Left cardiac atrium (tissue), 4 donors: ENCODE data around the gene LRCOL1. TPM values are rescaled to one million over a fixed set of nuclear protein-coding genes. Genes with fewer than 3 reads are reported as not detected.

ENCODE experiments used
- ATAC-seq, 2 donors: fragments of 200-7000 bp; cut with Tn5 transposase; one replicate each; pipeline ENCODE4 v1.9.1; 2020; ENCODE audit warnings: mild to moderate bottlenecking in 2 of 2, moderate library complexity in 2 of 2
- DNase-seq: peaks from one replicate; pipeline ENCODE4 v3.0.0-alpha.2; 2020
- intact Hi-C, 2 donors: fragments of 100-400 bp; cut with DNase I; formaldehyde crosslinking; loops; one replicate each; pipeline versions ENCODE4 v1.14.1 to v1.15.1; 2022 to 2023
- total RNA-seq, 2 donors: library from RNA; stranded (reverse); fragmentation: NEBNext Ultra II Directional; extraction: Animal tissue kit (Norgen Biotek cat#: 25700); gene quantifications; one replicate each; pipeline ENCODE4 v1.2.1, GENCODE V29; 2021
- donor health status: DM: no; HTN: yes; CAD: no.
- donor health status: DM: no; HTN: yes; CAD: no; lungs with severe emphysema.
- donor health status: DM: yes; HTN: yes; CAD: no.
- donor health status: Dilated cardiomyopathy.

LRCOL1 gene
- total RNA-seq, 2 donors from 2014 or later, result not detected

GRCh38 chr12:132638541-132639408 is 28.4 kb upstream of the LRCOL1 start:
- DNase-seq (no peak), ATAC-seq (peak; percentile 27 to 83)
- intact Hi-C loops, result no loop called here

GRCh38 chr12:132637811-132638210 is 27.4 kb upstream of the LRCOL1 start:
- intact Hi-C loops, result no loop called here

GRCh38 chr12:132635076-132635955 is 24.9 kb upstream of the LRCOL1 start:
- no peak for DNase-seq
- intact Hi-C loops, result no loop called here
- no peak for ATAC-seq

More at GRCh38 chr12:132637811-132638210, 27.4 kb upstream of the LRCOL1 start:
- DNase-seq, result no peak
- ATAC-seq, result no peak

GRCh38 chr12:132634411-132634990 is 24.1 kb upstream of the LRCOL1 start:
- DNase-seq (no peak), ATAC-seq (no peak)
- intact Hi-C loops, result no loop called here

- no peak for ATAC-seq
- intact Hi-C loops, result no loop called here
- DNase-seq, result no peak
Measured at GRCh38 chr12:132633901-132634300, 23.5 kb upstream of the LRCOL1 start.

GRCh38 chr12:132633398-132633797 is 23.0 kb upstream of the LRCOL1 start:
- no peak for ATAC-seq
- intact Hi-C loops, result no loop called here
- DNase-seq, result no peak

GRCh38 chr12:132632521-132633228 is 22.3 kb upstream of the LRCOL1 start:
- DNase-seq (no peak), ATAC-seq (no peak)
- intact Hi-C loops, result no loop called here

GRCh38 chr12:132631666-132632065 is 21.3 kb upstream of the LRCOL1 start:
- ATAC-seq (no peak), DNase-seq (no peak)
- intact Hi-C loops, result no loop called here

- intact Hi-C loops, result no loop called here
- no peak for ATAC-seq
- no peak for DNase-seq
Measured at GRCh38 chr12:132630672-132631071, 20.3 kb upstream of the LRCOL1 start.

GRCh38 chr12:132629330-132629729 is 18.9 kb upstream of the LRCOL1 start:
- intact Hi-C loops, result no loop called here
- DNase-seq (no peak), ATAC-seq (no peak)

GRCh38 chr12:132625731-132626430 is 15.5 kb upstream of the LRCOL1 start:
- ATAC-seq (no peak), DNase-seq (no peak)
- intact Hi-C loops, result no loop called here

GRCh38 chr12:132624910-132625630 is 14.7 kb upstream of the LRCOL1 start:
- ATAC-seq (no peak), DNase-seq (no peak)
- intact Hi-C loops, result no loop called here

- intact Hi-C loops, result no loop called here
- no peak for ATAC-seq
- DNase-seq, result no peak
Measured at GRCh38 chr12:132624186-132624855, 13.9 kb upstream of the LRCOL1 start.

- intact Hi-C loops, result no loop called here
- DNase-seq (no peak), ATAC-seq (no peak)
Measured at GRCh38 chr12:132623072-132623869, 12.9 kb upstream of the LRCOL1 start.

- intact Hi-C loops, result no loop called here
- peak; percentile 61 to 84 for ATAC-seq
Measured at GRCh38 chr12:132622437-132623071, 12.2 kb upstream of the LRCOL1 start.

More at GRCh38 chr12:132622437-132623071, 12.2 kb upstream of the LRCOL1 start:
- peak; percentile 51 for DNase-seq
